ENCODE measurements around the gene LIX1L.

GRCh38 chr1:145977486-145978470, 20.0 kb upstream of the LIX1L start:
- TF ChIP-seq MAZ (IDR thresholded peaks at IDR 0.05; ENCODE audit: borderline replicate concordance, low read depth, low read length) (no peak), MAFK (IDR thresholded peaks at IDR 0.05; ENCODE audit: partially characterized antibody) (no peak), HES2 (IDR thresholded peaks at IDR 0.05) (no peak), ELK1 (IDR thresholded peaks at IDR 0.05; ENCODE audit: low read depth, low read length) (no peak), CHD4 (IDR thresholded peaks at IDR 0.05; ENCODE audit: borderline replicate concordance) (no peak), CTCF (IDR thresholded peaks at IDR 0.05) (peak; percentile 92), POLR2A (IDR thresholded peaks at IDR 0.05; ENCODE audit: low read length) (no peak), BHLHE40 (IDR thresholded peaks at IDR 0.05; ENCODE audit: low read depth, low read length) (no peak)

Measured in A549 (cell line).